Memory B cell (primary cell): ENCODE data around the gene DIAPH2.

Experiments used
- ATAC-seq: fragments of 150-1000 bp; cut with Tn5 transposase; 2 replicates; pipeline ENCODE4 v1.10.0; 2021; ENCODE audit warnings: low read depth, mild to moderate bottlenecking, moderate library complexity
- DNase-seq, 2 donors: peaks; one replicate each; pipeline ENCODE4 v3.0.0; 2022; ENCODE audit warnings: low spot score in 2 of 2
- H3K27ac Mint-ChIP-seq: one replicate; pipeline ENCODE4 v1.8.0; 2022; ENCODE audit warnings: mild to moderate bottlenecking, moderate library complexity, mixed read lengths
- H3K27me3 Mint-ChIP-seq: one replicate; pipeline ENCODE4 v1.8.0; 2022; ENCODE audit warnings: mixed read lengths
- H3K36me3 Mint-ChIP-seq: one replicate; pipeline ENCODE4 v1.8.0; 2022; ENCODE audit warnings: mild to moderate bottlenecking, mixed read lengths
- H3K4me1 Mint-ChIP-seq: one replicate; pipeline ENCODE4 v1.8.0; 2022; ENCODE audit warnings: mixed read lengths
- H3K4me3 Mint-ChIP-seq: one replicate; pipeline ENCODE4 v1.8.0; 2022; ENCODE audit warnings: mild to moderate bottlenecking, moderate library complexity, mixed read lengths
- H3K9me3 Mint-ChIP-seq: one replicate; pipeline ENCODE4 v1.8.0; 2022; ENCODE audit warnings: mixed read lengths

The DIAPH2 gene

DNA sequence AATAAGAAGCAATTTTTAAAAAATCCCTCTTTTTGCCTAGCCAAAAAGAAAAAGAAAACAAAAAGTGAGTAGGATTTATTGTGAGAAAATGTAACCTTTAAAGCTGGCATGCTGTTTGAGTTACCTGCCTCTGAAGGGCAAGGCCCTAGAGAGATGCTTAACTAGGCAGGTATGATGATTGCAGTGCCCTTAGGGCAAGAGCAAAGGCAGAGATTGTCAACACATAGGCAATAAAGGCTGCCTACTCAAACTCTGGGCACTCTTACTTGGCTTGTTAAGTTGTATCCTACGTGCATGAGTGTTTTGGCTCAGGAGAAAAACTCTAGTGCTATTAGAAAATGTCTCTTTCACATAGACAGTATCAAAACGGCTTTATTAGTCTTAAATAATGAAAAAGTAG, 505.0 kb downstream of the DIAPH2 start:
- H3K4me3 Mint-ChIP-seq = no peak overlapping the region
- H3K27ac Mint-ChIP-seq = no peak overlapping the region
- H3K4me1 Mint-ChIP-seq = no peaks in the 10 kb centered on the region
- DNase-seq (no peak), ATAC-seq (no peak)
- no peaks in the 10 kb centered on the region for H3K9me3 Mint-ChIP-seq
- H3K36me3 Mint-ChIP-seq = no peaks in the 10 kb centered on the region
- no peaks in the 10 kb centered on the region for H3K27me3 Mint-ChIP-seq

DNA sequence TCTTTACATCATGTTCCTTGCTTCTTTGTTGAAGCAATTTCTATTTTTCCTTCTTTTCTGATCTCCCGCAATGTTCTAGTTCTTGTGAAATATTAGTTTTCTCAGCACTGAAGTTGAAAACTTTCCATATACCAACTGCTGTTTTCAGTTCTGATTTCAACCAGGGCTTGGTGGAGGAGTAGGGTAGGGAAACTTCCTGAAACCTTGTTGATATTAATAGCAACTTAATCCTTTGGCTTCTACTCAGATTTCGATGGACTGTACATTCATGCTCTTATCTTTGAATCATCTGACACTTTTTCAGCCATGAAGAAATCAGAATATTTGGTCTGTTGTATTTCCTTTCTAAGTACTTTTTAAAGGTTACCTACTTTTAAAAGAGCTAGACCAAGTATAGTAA, 514.9 kb downstream of the DIAPH2 start:
- no peak for ATAC-seq
- H3K27me3 Mint-ChIP-seq = no peaks in the 10 kb centered on the region
- peaks cover 1% of the 10 kb centered on the region for H3K36me3 Mint-ChIP-seq
- DNase-seq = no peak
- no peak overlapping the region for H3K4me3 Mint-ChIP-seq
- H3K4me1 Mint-ChIP-seq = no peaks in the 10 kb centered on the region
- peaks cover 3% of the 10 kb centered on the region for H3K9me3 Mint-ChIP-seq
- H3K27ac Mint-ChIP-seq = no peak overlapping the region

DNA sequence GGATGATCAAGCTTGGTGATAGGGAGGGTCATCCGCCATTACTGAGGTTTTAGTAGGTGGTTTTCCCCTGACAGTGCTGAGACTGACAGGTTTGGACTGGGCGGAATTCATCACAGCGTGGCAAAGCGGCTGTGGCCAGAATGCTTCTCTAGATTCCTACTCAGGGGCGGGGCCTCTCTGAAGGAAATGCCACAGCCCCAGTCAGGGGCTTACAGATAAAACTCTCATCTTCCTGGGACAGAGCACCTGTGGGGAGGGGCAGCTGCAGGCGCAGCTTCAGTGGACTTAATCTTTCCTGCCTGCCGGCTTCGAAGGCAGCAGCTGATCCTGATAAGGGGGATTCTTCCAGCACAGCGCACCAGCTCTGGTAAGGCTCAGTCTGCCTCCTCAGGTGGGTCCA, 515.8 kb downstream of the DIAPH2 start:
- peaks cover 1% of the 10 kb centered on the region for H3K36me3 Mint-ChIP-seq
- no peak overlapping the region for H3K4me3 Mint-ChIP-seq
- H3K4me1 Mint-ChIP-seq = no peaks in the 10 kb centered on the region
- no peaks in the 10 kb centered on the region for H3K27me3 Mint-ChIP-seq
- H3K27ac Mint-ChIP-seq = no peak overlapping the region
- ATAC-seq (no peak), DNase-seq (no peak)
- peaks cover 3% of the 10 kb centered on the region for H3K9me3 Mint-ChIP-seq

DNA sequence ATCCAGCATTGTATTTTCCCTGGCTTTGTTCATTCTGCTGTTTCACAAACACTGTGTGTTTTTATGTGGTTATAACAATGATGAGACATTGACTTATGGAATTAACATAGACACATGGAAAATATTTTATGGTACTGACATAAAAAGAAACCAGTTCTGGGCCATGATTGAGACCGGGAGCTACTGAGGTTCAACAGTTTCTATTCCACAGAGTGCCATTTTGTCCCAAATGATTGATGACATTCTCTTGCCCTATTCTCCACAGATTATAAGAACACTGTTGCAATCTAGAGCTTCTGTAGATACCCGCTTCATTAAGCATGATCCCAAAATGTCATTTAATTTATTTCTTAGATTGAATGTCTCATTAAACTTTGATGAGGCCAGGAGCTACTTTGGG, 525.9 kb downstream of the DIAPH2 start:
- Mint-ChIP-seq H3K9me3 (no peaks in the 10 kb centered on the region), H3K36me3 (no peaks in the 10 kb centered on the region), H3K27me3 (no peaks in the 10 kb centered on the region), H3K4me3 (no peak overlapping the region), H3K27ac (no peak overlapping the region), H3K4me1 (peaks cover 2% of the 10 kb centered on the region)
- no peak for DNase-seq
- ATAC-seq = no peak

DNA sequence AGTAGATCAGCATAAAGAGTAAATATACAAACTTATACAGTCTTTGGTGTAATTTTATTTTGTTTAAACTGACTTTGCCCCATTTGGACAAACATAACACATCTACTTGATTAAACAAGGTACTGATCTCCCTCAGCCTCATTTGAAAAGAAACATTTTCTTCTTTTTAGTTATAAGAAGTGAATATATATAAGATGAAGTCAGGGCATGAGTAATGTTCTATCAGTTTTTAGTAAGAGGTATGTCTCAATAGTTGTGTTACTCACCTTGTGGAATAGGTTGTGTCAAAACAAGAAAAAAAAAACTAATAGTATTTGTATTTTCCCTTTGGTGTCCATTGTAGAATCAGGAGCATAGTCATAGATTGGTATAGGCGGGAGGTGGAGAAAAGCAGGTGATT, 526.4 kb downstream of the DIAPH2 start:
- peaks cover 2% of the 10 kb centered on the region for H3K4me1 Mint-ChIP-seq
- DNase-seq = no peak
- no peak overlapping the region for H3K4me3 Mint-ChIP-seq
- H3K36me3 Mint-ChIP-seq = no peaks in the 10 kb centered on the region
- no peaks in the 10 kb centered on the region for H3K27me3 Mint-ChIP-seq
- no peak overlapping the region for H3K27ac Mint-ChIP-seq
- ATAC-seq = no peak
- no peaks in the 10 kb centered on the region for H3K9me3 Mint-ChIP-seq

DNA sequence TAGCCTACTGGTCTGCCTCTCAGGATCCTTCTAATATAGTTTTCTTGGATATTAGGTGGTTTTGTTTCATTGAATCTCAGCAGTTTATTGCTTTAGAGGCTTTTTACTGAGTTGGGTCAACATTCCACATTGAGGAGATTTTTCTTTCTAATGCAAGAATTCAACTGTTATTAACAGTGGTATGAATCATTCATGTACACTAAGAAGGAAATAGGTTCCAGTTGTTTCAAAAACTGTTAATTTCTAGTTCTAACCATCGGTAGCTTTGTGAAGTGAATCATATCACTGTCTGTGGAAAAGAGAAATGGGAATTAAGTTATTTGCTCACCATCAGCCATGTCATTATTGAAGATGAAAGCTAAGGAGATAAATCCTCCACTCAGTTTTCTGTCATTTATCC, 530.5 kb downstream of the DIAPH2 start:
- Mint-ChIP-seq H3K9me3 (no peaks in the 10 kb centered on the region), H3K27ac (no peak overlapping the region), H3K4me1 (peaks cover 2% of the 10 kb centered on the region), H3K4me3 (no peak overlapping the region), H3K36me3 (no peaks in the 10 kb centered on the region), H3K27me3 (no peaks in the 10 kb centered on the region)
- no peak for ATAC-seq
- no peak for DNase-seq

DNA sequence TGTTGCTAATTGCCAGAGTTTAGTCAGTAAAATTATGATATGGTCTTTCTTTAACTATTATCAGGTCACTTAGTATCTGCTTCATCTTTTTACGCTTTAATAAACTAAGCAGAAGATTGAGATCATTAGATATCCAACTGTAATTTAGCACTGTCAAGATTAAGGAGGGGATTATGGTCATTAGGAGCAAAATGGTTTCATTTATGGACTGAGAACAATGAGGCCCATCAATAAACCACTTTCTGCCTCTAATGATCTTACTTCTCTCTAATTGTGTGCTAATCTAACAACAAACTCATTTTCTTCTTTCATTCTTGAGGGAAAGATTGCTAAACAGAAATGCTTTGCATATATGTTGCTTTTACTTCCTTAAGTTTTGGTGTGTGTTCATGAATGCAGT, 539.5 kb downstream of the DIAPH2 start:
- Mint-ChIP-seq H3K4me1 (peaks cover 4% of the 10 kb centered on the region), H3K36me3 (peaks cover 4% of the 10 kb centered on the region), H3K27me3 (no peaks in the 10 kb centered on the region), H3K27ac (no peak overlapping the region), H3K4me3 (no peak overlapping the region), H3K9me3 (no peaks in the 10 kb centered on the region)
- ATAC-seq (no peak), DNase-seq (no peak)

DNA sequence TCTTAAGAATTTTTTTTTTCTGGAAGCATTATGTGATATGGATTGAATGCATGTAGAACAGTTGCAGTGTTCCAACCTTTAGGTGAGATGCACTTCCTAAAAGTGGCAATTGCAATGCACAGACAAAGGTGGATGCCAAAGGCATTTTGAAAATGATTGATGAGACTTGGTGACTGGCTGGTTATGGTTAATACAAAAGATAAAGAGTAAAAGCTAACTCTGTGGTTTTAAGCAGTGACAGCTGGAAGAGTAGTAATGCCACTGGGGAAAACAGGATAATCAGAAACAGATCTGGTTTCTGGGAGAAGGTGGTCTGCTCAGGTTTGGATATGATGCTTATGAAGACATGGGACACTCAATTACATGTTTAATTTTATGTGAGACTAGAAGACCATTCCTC, 544.7 kb downstream of the DIAPH2 start:
- Mint-ChIP-seq H3K36me3 (peaks cover 10% of the 10 kb centered on the region), H3K4me3 (no peak overlapping the region), H3K9me3 (no peaks in the 10 kb centered on the region), H3K4me1 (peaks cover 4% of the 10 kb centered on the region), H3K27ac (no peak overlapping the region), H3K27me3 (no peaks in the 10 kb centered on the region)
- ATAC-seq (no peak), DNase-seq (no peak)

DNA sequence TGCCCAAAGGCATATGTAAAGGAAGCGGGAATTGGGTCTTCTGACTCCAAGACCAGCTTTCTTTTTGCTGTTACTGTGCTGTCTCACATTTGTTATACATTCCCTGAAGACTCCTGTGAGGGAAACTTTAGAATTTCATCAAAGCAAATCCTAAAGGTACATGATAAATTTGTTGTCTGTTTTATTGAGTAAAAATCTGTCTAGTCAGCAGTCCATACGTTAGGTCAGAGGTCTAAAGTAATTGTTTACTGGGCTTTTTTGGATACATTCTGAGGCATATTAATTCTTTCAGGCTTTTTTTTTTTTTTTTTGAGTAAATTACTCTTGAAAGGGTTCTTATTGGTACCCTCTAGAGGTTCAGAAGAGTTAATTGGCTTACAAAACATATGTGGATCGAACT, 546.3 kb downstream of the DIAPH2 start:
- no peaks in the 10 kb centered on the region for H3K9me3 Mint-ChIP-seq
- no peak overlapping the region for H3K4me3 Mint-ChIP-seq
- DNase-seq = no peak
- H3K4me1 Mint-ChIP-seq = peaks cover 1% of the 10 kb centered on the region
- ATAC-seq = no peak
- no peaks in the 10 kb centered on the region for H3K27me3 Mint-ChIP-seq
- no peak overlapping the region for H3K27ac Mint-ChIP-seq
- peaks cover 8% of the 10 kb centered on the region for H3K36me3 Mint-ChIP-seq

DNA sequence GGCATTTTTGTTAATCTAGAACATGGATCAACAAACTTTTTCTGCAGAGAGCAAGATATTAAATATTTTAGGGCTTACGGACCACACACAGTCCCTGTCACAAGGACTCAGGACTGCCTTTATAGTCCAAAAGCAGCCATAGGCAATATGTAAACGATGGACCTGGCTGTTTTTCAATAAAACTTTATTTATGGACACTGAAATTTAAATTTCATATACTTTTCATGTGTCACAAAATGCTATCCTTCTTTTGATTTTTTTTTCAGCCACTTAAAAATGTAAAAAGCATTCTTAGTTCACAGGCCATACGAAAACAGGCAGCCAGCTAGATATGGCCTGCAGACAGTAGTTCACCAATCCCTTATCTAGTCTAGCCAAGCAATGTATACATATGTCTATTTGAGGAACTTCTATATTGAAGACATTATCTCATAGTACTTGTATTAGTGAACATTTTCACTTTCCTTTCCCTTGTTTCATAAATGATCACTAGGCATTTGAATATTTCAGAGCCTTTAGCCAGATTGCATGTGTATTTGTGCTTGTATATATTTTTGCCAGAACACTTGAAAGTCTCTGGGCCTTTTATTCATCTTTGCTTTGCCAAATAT, 549.9 kb downstream of the DIAPH2 start:
- DNase-seq (no peak), ATAC-seq (no peak)
- Mint-ChIP-seq H3K36me3 (peaks cover 7% of the 10 kb centered on the region), H3K4me3 (no peak overlapping the region), H3K9me3 (no peaks in the 10 kb centered on the region), H3K27me3 (no peaks in the 10 kb centered on the region), H3K4me1 (no peaks in the 10 kb centered on the region), H3K27ac (no peak overlapping the region)

DNA sequence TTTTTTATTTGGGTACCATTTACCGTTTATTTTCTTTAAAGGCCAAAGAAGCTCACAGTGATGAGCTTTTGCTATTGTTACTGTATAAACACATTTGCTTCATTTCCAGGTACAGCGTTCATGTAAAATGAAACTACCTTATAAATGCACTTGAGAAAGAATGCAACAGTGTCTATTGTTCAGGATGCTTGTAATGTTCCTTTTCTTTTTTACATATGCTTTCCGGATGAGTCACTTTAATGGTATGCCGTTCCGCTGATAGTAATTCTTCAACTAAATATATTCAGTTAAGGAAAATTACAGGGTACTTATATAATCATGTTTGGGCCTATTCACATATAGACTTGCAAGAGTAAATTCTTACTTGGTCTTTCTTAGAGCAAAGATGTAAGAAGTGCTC, 554.0 kb downstream of the DIAPH2 start:
- DNase-seq = no peak
- no peaks in the 10 kb centered on the region for H3K9me3 Mint-ChIP-seq
- no peak overlapping the region for H3K4me3 Mint-ChIP-seq
- H3K4me1 Mint-ChIP-seq = no peaks in the 10 kb centered on the region
- no peak for ATAC-seq
- no peak overlapping the region for H3K27ac Mint-ChIP-seq
- H3K27me3 Mint-ChIP-seq = no peaks in the 10 kb centered on the region
- peaks cover 3% of the 10 kb centered on the region for H3K36me3 Mint-ChIP-seq

DNA sequence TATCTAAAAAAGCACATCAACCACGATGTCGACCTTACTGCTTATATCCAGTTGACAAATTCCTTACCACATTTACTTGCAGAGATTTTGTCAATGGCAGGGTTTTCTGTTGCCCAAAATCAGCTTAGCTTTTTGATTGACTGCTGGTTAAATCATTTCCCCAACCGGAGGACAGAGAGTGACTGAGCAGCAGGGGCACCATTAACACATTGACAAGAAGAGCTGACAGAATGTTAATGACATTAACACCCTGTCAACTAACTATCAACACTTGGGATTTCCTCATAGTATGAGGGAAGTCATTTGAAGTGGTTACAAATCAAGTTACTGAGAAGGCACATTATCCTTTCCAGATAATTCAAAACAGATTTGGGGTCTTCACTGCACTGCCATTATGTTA, 567.5 kb downstream of the DIAPH2 start:
- Mint-ChIP-seq H3K27me3 (no peaks in the 10 kb centered on the region), H3K9me3 (no peaks in the 10 kb centered on the region), H3K4me3 (no peak overlapping the region), H3K36me3 (peaks cover 4% of the 10 kb centered on the region), H3K27ac (no peak overlapping the region), H3K4me1 (no peaks in the 10 kb centered on the region)
- no peak for DNase-seq
- ATAC-seq = no peak

DNA sequence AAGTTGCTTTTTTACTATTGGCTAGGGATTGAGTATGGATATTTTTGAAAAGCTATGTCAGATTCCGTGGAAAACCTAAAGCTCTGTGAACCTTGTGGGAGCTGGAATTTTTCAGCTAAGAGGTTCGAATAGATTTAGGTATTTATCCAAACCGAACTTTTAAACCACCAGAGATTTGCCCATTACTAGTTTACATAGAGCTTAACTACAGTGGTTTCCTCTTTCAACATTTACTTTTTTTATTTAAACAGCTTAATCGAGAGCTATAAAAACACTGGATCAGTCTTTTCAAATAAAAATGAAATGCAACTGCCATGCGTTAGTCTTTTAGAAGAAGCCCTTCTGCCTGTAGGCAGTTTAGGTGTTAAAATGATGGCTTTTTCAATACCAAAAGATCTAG, 576.0 kb downstream of the DIAPH2 start:
- H3K9me3 Mint-ChIP-seq = no peaks in the 10 kb centered on the region
- H3K4me1 Mint-ChIP-seq = no peaks in the 10 kb centered on the region
- DNase-seq = no peak
- H3K4me3 Mint-ChIP-seq = no peak overlapping the region
- H3K27ac Mint-ChIP-seq = no peak overlapping the region
- H3K36me3 Mint-ChIP-seq = peaks cover 4% of the 10 kb centered on the region
- no peak for ATAC-seq
- no peaks in the 10 kb centered on the region for H3K27me3 Mint-ChIP-seq

DNA sequence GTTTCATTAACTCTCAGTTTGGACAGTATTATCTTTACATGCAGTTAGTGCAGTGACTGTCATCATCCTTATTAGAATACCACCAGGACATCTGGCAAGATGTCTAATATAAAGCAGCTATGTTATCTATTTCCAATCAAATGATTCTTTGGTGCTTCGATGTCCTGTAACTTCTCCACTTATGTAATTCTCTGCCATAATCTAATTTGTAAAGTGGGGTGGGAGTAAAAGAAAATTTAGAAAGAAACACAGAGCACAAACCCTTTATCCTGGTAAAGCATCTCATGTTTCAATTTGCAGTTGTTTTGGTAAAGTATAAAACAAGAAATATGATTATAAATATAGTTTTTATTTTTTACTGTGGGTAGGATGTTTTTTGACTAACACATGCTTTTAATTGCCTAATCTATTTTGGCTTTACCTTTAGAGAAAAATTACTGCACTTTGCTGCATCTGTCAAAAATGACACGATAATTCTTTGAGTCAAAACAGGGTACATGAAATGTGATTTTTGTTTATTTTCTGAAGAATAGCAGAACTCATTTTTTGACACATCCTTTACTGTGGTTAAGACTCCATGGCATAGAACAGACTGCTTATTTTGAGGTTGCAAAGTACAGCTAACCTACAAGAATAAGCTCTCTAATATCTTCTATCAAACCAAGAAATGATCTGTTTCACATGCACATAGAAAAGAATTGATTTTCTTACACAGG, 581.9 kb downstream of the DIAPH2 start:
- H3K4me3 Mint-ChIP-seq = no peak overlapping the region

More for the DNA sequence above, 581.9 kb downstream of the DIAPH2 start:
- H3K9me3 Mint-ChIP-seq = no peaks in the 10 kb centered on the region
- no peak for ATAC-seq
- H3K4me1 Mint-ChIP-seq = no peaks in the 10 kb centered on the region
- no peak overlapping the region for H3K27ac Mint-ChIP-seq
- DNase-seq = no peak
- no peaks in the 10 kb centered on the region for H3K27me3 Mint-ChIP-seq
- peaks cover 1% of the 10 kb centered on the region for H3K36me3 Mint-ChIP-seq
